ENCODE results near the gene RHBDD1.

DNA sequence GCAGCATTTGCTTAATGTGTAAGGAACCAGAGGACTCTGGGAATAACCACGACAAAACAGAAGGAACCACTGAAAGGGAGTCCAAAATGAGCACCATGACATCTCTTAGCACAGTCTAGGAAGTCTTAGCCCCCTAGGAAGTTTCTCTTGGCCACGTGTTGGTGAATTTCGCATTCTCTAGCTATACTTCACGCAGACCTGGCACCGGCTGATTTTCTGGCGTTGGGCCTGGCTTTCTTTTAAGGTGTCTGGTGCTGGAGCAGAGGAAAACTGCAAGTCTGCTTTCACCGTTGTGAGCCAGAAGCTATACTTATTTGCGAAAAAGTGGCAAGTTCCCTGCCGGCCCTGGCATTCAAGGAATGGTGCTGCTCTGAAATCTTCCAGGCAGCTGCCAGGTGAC is 171.3 kb downstream of the RHBDD1 start:
- TF ChIP-seq POLR2A (IDR thresholded peaks at IDR 0.05; ENCODE audit: low read depth, low read length) (no peak), MYC (IDR thresholded peaks at IDR 0.05; ENCODE audit: low read depth, low read length) (no peak), CTCF (IDR thresholded peaks at IDR 0.05; ENCODE audit: extremely low read depth in 1 of 2, insufficient read depth in 1 of 2, low read depth in 1 of 2, low read length in 2 of 2) (no peak), EZH2 (IDR thresholded peaks at IDR 0.05; ENCODE audit: borderline replicate concordance, low read depth, low read length, severe bottlenecking) (no peak), GATA2 (IDR thresholded peaks at IDR 0.05; ENCODE audit: insufficient read depth, insufficient read length, low read depth, low read length) (no peak), POLR2AphosphoS5 (IDR thresholded peaks at IDR 0.05; ENCODE audit: insufficient read depth, low read depth, low read length) (no peak)
